HUES48 (cell line): ENCODE data around the gene SYDE2.
A peak's percentile ranks its signal among the peaks of the same experiment; 100 is the strongest.
"Not testable (repeated sequence)": the region's sequence is repeated elsewhere in the genome, so short reads cannot be mapped to it uniquely, and the experiment has no call there.

Source experiments
- H3K27ac ChIP-seq: one replicate; pipeline ENCODE4 v1.7.0; 2013; ENCODE audit warnings: low read depth, low read length, inconsistent platforms
- H3K27me3 ChIP-seq: 2 replicates; pipeline ENCODE4 v1.6.1; 2013; ENCODE audit warnings: mild to moderate bottlenecking, low read length; ENCODE audit not compliant: control insufficient read depth, insufficient read depth
- H3K36me3 ChIP-seq: 2 replicates; pipeline ENCODE4 v1.6.1; 2013; ENCODE audit warnings: low read length; ENCODE audit not compliant: control insufficient read depth, insufficient read depth
- H3K4me1 ChIP-seq: 2 replicates; pipeline ENCODE4 v1.6.1; 2013; ENCODE audit warnings: mild to moderate bottlenecking, low read length; ENCODE audit not compliant: control insufficient read depth, insufficient read depth
- H3K4me3 ChIP-seq: 2 replicates; pipeline ENCODE4 v1.5.1; 2013; ENCODE audit warnings: mild to moderate bottlenecking, low read depth, low read length
- H3K9ac ChIP-seq: 2 replicates; pipeline ENCODE4 v1.6.1; 2013; ENCODE audit warnings: mild to moderate bottlenecking, low read depth, low read length, moderate library complexity
- H3K9me3 ChIP-seq: 2 replicates; pipeline ENCODE4 v1.6.1; 2013; ENCODE audit warnings: low read length; ENCODE audit not compliant: control insufficient read depth, insufficient read depth

The SYDE2 gene

DNA sequence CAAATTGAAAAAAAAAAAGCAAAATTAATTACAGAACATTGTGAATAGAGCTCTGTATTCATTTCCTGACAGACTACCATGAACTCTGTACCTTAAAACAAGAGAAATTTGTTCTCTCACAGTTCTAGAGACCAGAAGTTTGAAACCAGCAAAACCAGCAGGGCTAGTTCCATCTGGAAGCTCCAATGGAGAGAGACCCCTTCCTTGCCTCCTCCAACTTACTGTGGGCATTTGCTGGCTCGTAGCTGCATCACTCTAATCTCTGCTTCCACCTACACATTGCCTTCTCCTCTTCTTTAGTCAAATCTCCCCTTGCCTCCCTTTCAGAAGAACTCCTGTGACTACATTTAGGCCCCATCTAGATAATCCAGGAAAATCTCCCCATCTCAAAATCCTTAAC is 56.5 kb downstream of the SYDE2 start:
- Histone ChIP-seq H3K36me3 (no peaks in the 10 kb centered on the region), H3K9me3 (no peaks in the 10 kb centered on the region), H3K4me1 (peaks cover 28% of the 10 kb centered on the region), H3K9ac (no peak overlapping the region), H3K27ac (peak overlapping the region; percentile 66), H3K27me3 (no peaks in the 10 kb centered on the region), H3K4me3 (no peak overlapping the region)

- Histone ChIP-seq H3K27me3 (no peaks in the 10 kb centered on the region), H3K27ac (no peak overlapping the region), H3K4me3 (no peak overlapping the region), H3K4me1 (peaks cover 21% of the 10 kb centered on the region), H3K9ac (no peak overlapping the region), H3K36me3 (no peaks in the 10 kb centered on the region), H3K9me3 (no peaks in the 10 kb centered on the region)
These were observed 58.1 kb downstream of the SYDE2 start for GRCh38 chr1:85142753-85143152.

- not testable (repeated sequence) for H3K27me3 ChIP-seq, H3K4me1 ChIP-seq, H3K4me3 ChIP-seq, H3K36me3 ChIP-seq, H3K27ac ChIP-seq, H3K9ac ChIP-seq, H3K9me3 ChIP-seq
These were observed 62.4 kb downstream of the SYDE2 start for GRCh38 chr1:85138439-85138838.

GRCh38 chr1:85137660-85138059 is 63.2 kb downstream of the SYDE2 start:
- H3K9ac ChIP-seq = no peak overlapping the region
- no peak overlapping the region for H3K4me3 ChIP-seq
- no peaks in the 10 kb centered on the region for H3K4me1 ChIP-seq
- no peak overlapping the region for H3K27ac ChIP-seq
- no peaks in the 10 kb centered on the region for H3K36me3 ChIP-seq
- no peaks in the 10 kb centered on the region for H3K9me3 ChIP-seq
- no peaks in the 10 kb centered on the region for H3K27me3 ChIP-seq

- H3K9ac ChIP-seq = no peak overlapping the region
- peaks cover 7% of the 10 kb centered on the region; the same call in 1 of the 2 replicates for H3K4me1 ChIP-seq
- no peak overlapping the region for H3K27ac ChIP-seq
- H3K4me3 ChIP-seq = no peak overlapping the region
- H3K9me3 ChIP-seq = no peaks in the 10 kb centered on the region
- H3K27me3 ChIP-seq = no peaks in the 10 kb centered on the region
- no peaks in the 10 kb centered on the region for H3K36me3 ChIP-seq
These were observed 65.4 kb downstream of the SYDE2 start for GRCh38 chr1:85135392-85135798.

GRCh38 chr1:85134583-85135391 is 66.0 kb downstream of the SYDE2 start:
- Histone ChIP-seq H3K9ac (no peak overlapping the region), H3K4me1 (peaks cover 7% of the 10 kb centered on the region; the same call in 1 of the 2 replicates), H3K4me3 (no peak overlapping the region), H3K36me3 (no peaks in the 10 kb centered on the region), H3K27me3 (no peaks in the 10 kb centered on the region), H3K27ac (no peak overlapping the region), H3K9me3 (no peaks in the 10 kb centered on the region)

DNA sequence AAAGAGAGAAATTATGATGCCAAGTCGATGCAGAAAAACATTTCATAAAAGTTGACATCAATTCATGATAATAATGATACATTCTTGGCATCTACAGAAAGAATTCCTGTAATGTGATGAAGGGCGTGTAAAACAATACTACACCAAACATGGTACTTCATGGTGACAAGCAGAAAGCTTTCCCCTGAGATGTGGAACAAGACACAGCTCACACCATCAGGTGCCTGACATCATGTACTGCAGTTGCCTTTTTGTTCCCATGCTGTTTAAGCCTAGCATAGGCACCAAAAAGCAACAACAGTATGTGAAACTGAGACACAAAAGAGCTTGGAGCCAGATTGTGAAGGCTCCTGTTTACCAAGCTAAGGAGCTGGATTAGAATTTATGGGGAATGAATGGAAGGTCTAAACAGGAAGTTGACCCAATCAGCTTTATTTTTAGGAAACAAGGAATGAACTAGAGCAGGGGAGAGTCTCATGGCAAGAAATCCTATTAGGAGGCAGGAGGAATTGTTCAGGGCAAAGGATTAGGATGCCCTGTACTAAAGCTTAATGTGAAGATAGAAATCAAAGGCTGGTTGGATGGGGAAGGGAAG is 67.2 kb downstream of the SYDE2 start:
- H3K4me1 ChIP-seq = peaks cover 7% of the 10 kb centered on the region; the same call in 1 of the 2 replicates
- no peaks in the 10 kb centered on the region for H3K36me3 ChIP-seq
- H3K9me3 ChIP-seq = no peaks in the 10 kb centered on the region
- H3K27ac ChIP-seq = no peak overlapping the region
- no peak overlapping the region for H3K9ac ChIP-seq
- H3K27me3 ChIP-seq = no peaks in the 10 kb centered on the region
- no peak overlapping the region for H3K4me3 ChIP-seq

DNA sequence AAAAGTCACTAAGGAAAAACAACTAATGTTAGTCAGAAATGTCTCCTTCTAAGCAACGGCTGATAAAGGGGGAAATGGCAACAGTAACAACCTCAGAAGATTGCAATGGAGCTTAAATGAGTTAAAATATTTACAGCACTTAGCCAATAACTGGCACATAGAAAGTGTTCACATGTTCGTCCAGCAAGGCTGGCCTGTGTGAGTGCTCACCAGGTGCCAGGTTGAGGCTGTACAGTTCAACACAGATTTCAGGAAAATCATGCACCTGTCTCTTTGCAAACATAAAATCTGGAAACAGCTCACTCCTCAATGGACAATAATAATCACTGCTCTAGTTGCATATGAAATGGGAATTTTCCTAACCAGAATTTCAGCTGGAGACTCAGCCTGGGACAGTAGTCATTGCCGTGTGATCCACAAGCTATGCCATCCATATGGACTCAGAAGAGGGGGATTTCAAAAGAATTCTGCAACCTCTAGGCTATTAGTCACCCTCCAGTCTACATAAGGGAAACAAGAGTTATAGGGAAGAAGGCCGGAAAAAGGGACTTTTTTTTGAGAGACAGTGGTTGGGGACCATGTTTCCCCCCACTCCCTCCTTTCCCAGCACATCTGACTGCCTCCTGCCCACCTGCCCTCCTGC is 68.6 kb downstream of the SYDE2 start:
- Histone ChIP-seq H3K4me1 (peaks cover 7% of the 10 kb centered on the region; the same call in 1 of the 2 replicates), H3K27ac (no peak overlapping the region), H3K4me3 (no peak overlapping the region), H3K27me3 (no peaks in the 10 kb centered on the region), H3K9me3 (no peaks in the 10 kb centered on the region), H3K9ac (no peak overlapping the region), H3K36me3 (no peaks in the 10 kb centered on the region)

GRCh38 chr1:85128316-85128715 is 72.5 kb downstream of the SYDE2 start:
- Histone ChIP-seq H3K27ac (no peak overlapping the region), H3K27me3 (no peaks in the 10 kb centered on the region), H3K36me3 (no peaks in the 10 kb centered on the region), H3K9ac (no peak overlapping the region), H3K4me3 (no peak overlapping the region), H3K9me3 (no peaks in the 10 kb centered on the region), H3K4me1 (peaks cover 14% of the 10 kb centered on the region; the same call in 1 of the 2 replicates)

- Histone ChIP-seq H3K9me3 (no peaks in the 10 kb centered on the region), H3K4me1 (peaks cover 7% of the 10 kb centered on the region; the same call in 1 of the 2 replicates), H3K27ac (no peak overlapping the region), H3K4me3 (no peak overlapping the region), H3K27me3 (no peaks in the 10 kb centered on the region), H3K9ac (no peak overlapping the region), H3K36me3 (no peaks in the 10 kb centered on the region)
These were observed 74.9 kb downstream of the SYDE2 start for GRCh38 chr1:85125891-85126290.

GRCh38 chr1:85124091-85124490 is 76.7 kb downstream of the SYDE2 start:
- H3K4me3 ChIP-seq = no peak overlapping the region
- no peak overlapping the region for H3K9ac ChIP-seq
- no peak overlapping the region for H3K27ac ChIP-seq
- H3K36me3 ChIP-seq = no peaks in the 10 kb centered on the region
- H3K4me1 ChIP-seq = peaks cover 7% of the 10 kb centered on the region; the same call in 1 of the 2 replicates
- no peaks in the 10 kb centered on the region for H3K27me3 ChIP-seq
- H3K9me3 ChIP-seq = no peaks in the 10 kb centered on the region
